ENCODE results near the gene CACHD1. TPM values are rescaled to one million over a fixed set of nuclear protein-coding genes. Genes with fewer than 3 reads are reported as not detected.

Gene CACHD1
- total RNA-seq, 1 experiment from 2014 or later, result 8.4 TPM

- TF ChIP-seq ZBTB33 (IDR thresholded peaks at IDR 0.05; ENCODE audit: extremely low read depth, insufficient replicate concordance, low read length), result no peak
Observed at GRCh38 chr1:64572222-64572900, 102.4 kb downstream of the CACHD1 start (continued).

GRCh38 chr1:64574301-64574700 lies 104.4 kb downstream of the CACHD1 start:
- Histone ChIP-seq H3K4me1 (ENCODE audit: control insufficient read depth in 1 of 2, insufficient read depth in 2 of 2, low read length in 2 of 2) (no peaks in the 10 kb centered on the region), H4K20me1 (ENCODE audit: insufficient read depth) (no peaks in the 10 kb centered on the region), H3K9ac (ENCODE audit: low read length) (no peak overlapping the region), H3K9me3 (ENCODE audit: control insufficient read depth in 1 of 2, insufficient read depth in 1 of 2, low read depth in 1 of 2, low read length in 2 of 2) (no peaks in the 10 kb centered on the region), H3K9me2 (ENCODE audit: insufficient read depth) (no peaks in the 10 kb centered on the region), H3K4me2 (ENCODE audit: low read length) (no peak overlapping the region), H3K4me3 (replicated peaks in 1 of 2; ENCODE audit: low read depth in 1 of 2, low read length in 2 of 2) (no peak overlapping the region), H3K27ac (ENCODE audit: low read depth, low read length) (no peak overlapping the region), H3K27me3 (ENCODE audit: insufficient read depth, low read length) (no peaks in the 10 kb centered on the region), H3K79me2 (ENCODE audit: insufficient read depth, low read length) (no peaks in the 10 kb centered on the region), H2AFZ (ENCODE audit: low read depth, low read length, poor library complexity, severe bottlenecking) (no peak overlapping the region), H3K36me3 (ENCODE audit: control insufficient read depth in 1 of 2, insufficient read depth in 2 of 2, low read length in 2 of 2) (no peaks in the 10 kb centered on the region)
- no TSS peak for BruUV-seq (replicated peaks)
- intact Hi-C loops (cut with micrococcal nuclease), result no loop called here
- ChIA-PET CTCF (no interaction called here), RAD21 (ENCODE audit: low non-redundant PET in 1 of 2, low total read pairs in 2 of 2, uncharacterized antibody in 2 of 2, unreplicated experiment in 2 of 2) (no interaction called here), POLR2A (no interaction called here)
- DNase-seq (ENCODE audit: low read depth, low spot score) (no peak), ATAC-seq (no peak)
- TF ChIP-seq TCF7L2 (IDR thresholded peaks at IDR 0.05; ENCODE audit: borderline replicate concordance, extremely low read depth, insufficient read depth, insufficient read length), result no peak
- TF ChIP-seq REST (IDR thresholded peaks at IDR 0.05; ENCODE audit: low read depth), result no peak
- TF ChIP-seq MAX (IDR thresholded peaks at IDR 0.05), result no peak
- TF ChIP-seq ATF3 (IDR thresholded peaks at IDR 0.05), result no peak
- no peak for TF ChIP-seq EGR1 (IDR thresholded peaks at IDR 0.05; ENCODE audit: low read depth)
- TF ChIP-seq SIN3A (IDR thresholded peaks at IDR 0.05; ENCODE audit: low read depth), result no peak
- no peak for TF ChIP-seq ZFX (IDR thresholded peaks at IDR 0.05)
- no peak for TF ChIP-seq FOSL1 (IDR thresholded peaks at IDR 0.05; ENCODE audit: low read depth)
- TF ChIP-seq SP1 (IDR thresholded peaks at IDR 0.05; ENCODE audit: low read depth), result no peak
- TF ChIP-seq JUND (IDR thresholded peaks at IDR 0.05), result no peak

Measured in HCT116 (cell line).